Endothelial cell of umbilical vein (primary cell): ENCODE data around the gene KSR1. TPM values are rescaled to one million over a fixed set of nuclear protein-coding genes. Genes with fewer than 3 reads are reported as not detected.

Source experiments
- BruUV-seq: library from RNA; stranded (reverse); fragments of 400-500 nt; replicated peaks from 2 replicates; lab custom pipeline; 2021; lab: Mats Ljungman, UMichigan
- CTCF ChIA-PET: fragments of 300-600, 350-600 bp; sonication (Branson Sonifier 250); formaldehyde crosslinking; loops from one replicate; lab custom pipeline; 2021; ENCODE audit warnings: antibody characterized with exemption, inconsistent platforms; lab: Charles Lee
- POLR2A ChIA-PET: fragments of 300-600, 350-600 bp; sonication (Branson Sonifier 250); formaldehyde crosslinking; loops from one replicate; lab custom pipeline; 2021; ENCODE audit warnings: antibody characterized with exemption, inconsistent platforms; lab: Charles Lee
- DNase-seq: peaks from one replicate; pipeline ENCODE4 v3.0.0-alpha.2; 2011; ENCODE audit warnings: low read depth, low spot score
- FAIRE-seq: peaks from 2 replicates; lab custom pipeline; 2011; peaks lifted over from hg19 to GRCh38; lab: Jason Lieb, UNC
- H2AFZ ChIP-seq: 2 replicates; pipeline ENCODE4 v1.6.0; 2012; ENCODE audit warnings: low read depth, low read length, control low read depth, inconsistent platforms
- H3K27ac ChIP-seq: 2 replicates; pipeline ENCODE4 v1.5.1; 2011; ENCODE audit warnings: low read depth, mild to moderate bottlenecking, control low read depth, low read length, moderate library complexity; ENCODE audit not compliant: insufficient read depth
- H3K27me3 ChIP-seq, 2 experiments: 2 replicates each; pipeline versions ENCODE4 v1.6.0 to v1.6.1; 2011; ENCODE audit warnings: low read length in 2 of 2, mixed read lengths in 1 of 2; ENCODE audit not compliant: control insufficient read depth in 2 of 2, insufficient read depth in 2 of 2
- H3K36me3 ChIP-seq, 2 experiments: 2 replicates in 1 of 2; 3 replicates in 1 of 2; pipeline ENCODE4 v1.5.1; 2011; ENCODE audit warnings: low read length in 2 of 2, mild to moderate bottlenecking in 1 of 2, moderate library complexity in 1 of 2; ENCODE audit not compliant: control insufficient read depth in 2 of 2, insufficient read depth in 2 of 2; ENCODE audit errors: extremely low read depth in 1 of 2
- H3K4me1 ChIP-seq: 3 replicates; pipeline ENCODE4 v1.5.1; 2011; ENCODE audit warnings: mild to moderate bottlenecking, low read length; ENCODE audit not compliant: control insufficient read depth, insufficient read depth; ENCODE audit errors: extremely low read depth
- H3K4me2 ChIP-seq: 2 replicates; pipeline ENCODE4 v1.6.1; 2011; ENCODE audit warnings: low read length, control low read depth, mixed read lengths; ENCODE audit not compliant: insufficient read depth
- H3K4me3 ChIP-seq, 3 experiments: fragments of 200-600 bp in 1 of 3; sonication (generic), shearing (Covaris generic) in 1 of 3; replicated peaks in 1 of 3; 2 replicates each; pipeline ENCODE4 v1.5.1; 2011 to 2016; ENCODE audit warnings: control low read depth in 3 of 3, low read length in 3 of 3, mild to moderate bottlenecking in 2 of 3, inconsistent platforms in 1 of 3, low read depth in 1 of 3, moderate library complexity in 1 of 3; ENCODE audit not compliant: insufficient read depth in 1 of 3
- H3K79me2 ChIP-seq: 2 replicates; pipeline ENCODE4 v1.6.0; 2012; ENCODE audit warnings: low read length, inconsistent platforms; ENCODE audit not compliant: control insufficient read depth, insufficient read depth
- H3K9ac ChIP-seq: replicated peaks from 2 replicates; pipeline ENCODE3; 2011; ENCODE audit warnings: low read length, control low read depth; ENCODE audit not compliant: insufficient read depth; ENCODE audit errors: extremely low read depth
- H3K9me1 ChIP-seq: replicated peaks from 3 replicates; pipeline ENCODE4 v1.6.0; 2011; ENCODE audit warnings: mild to moderate bottlenecking, low read length; ENCODE audit not compliant: control insufficient read depth, insufficient read depth; ENCODE audit errors: extremely low read depth
- H3K9me3 ChIP-seq: replicated peaks from 2 replicates; pipeline ENCODE4 v1.5.1; 2012; ENCODE audit warnings: low read length, inconsistent platforms; ENCODE audit not compliant: control insufficient read depth, insufficient read depth
- H4K20me1 ChIP-seq: replicated peaks from 2 replicates; pipeline ENCODE3; 2011; ENCODE audit warnings: mild to moderate bottlenecking, low read length; ENCODE audit not compliant: control insufficient read depth, insufficient read depth; ENCODE audit errors: extremely low read depth
- EZH2 ChIP-seq: IDR thresholded peaks from 2 replicates; pipeline ENCODE4 v1.6.1; 2012; ENCODE audit warnings: borderline replicate concordance, low read depth, mild to moderate bottlenecking, moderate library complexity, low read length, inconsistent platforms; ENCODE audit not compliant: severe bottlenecking
- FOS ChIP-seq: IDR thresholded peaks from 2 replicates; pipeline ENCODE4 v1.6.1; 2011; ENCODE audit warnings: mild to moderate bottlenecking, low read length, moderate library complexity, borderline replicate concordance; ENCODE audit not compliant: insufficient read depth
- GATA2 ChIP-seq: IDR thresholded peaks from 2 replicates; pipeline ENCODE4 v1.7.0; 2011; ENCODE audit warnings: low read depth, mild to moderate bottlenecking, moderate library complexity, mixed read lengths, low read length; ENCODE audit not compliant: insufficient read length, insufficient read depth
- JUN ChIP-seq: IDR thresholded peaks from 2 replicates; pipeline ENCODE4 v1.6.1; 2011; ENCODE audit warnings: borderline replicate concordance, low read depth; ENCODE audit not compliant: insufficient read length, insufficient read depth
- MYC ChIP-seq: IDR thresholded peaks from one replicate; pipeline ENCODE4 v1.6.1; 2011; ENCODE audit warnings: mild to moderate bottlenecking, low read depth, low read length
- POLR2A ChIP-seq: IDR thresholded peaks from 2 replicates; pipeline ENCODE4 v1.6.1; 2012; ENCODE audit warnings: low read depth, mild to moderate bottlenecking, control low read depth, low read length
- POLR2AphosphoS5 ChIP-seq: IDR thresholded peaks from 2 replicates; pipeline ENCODE4 v1.6.1; 2012; ENCODE audit warnings: low read depth, mild to moderate bottlenecking, control low read depth, low read length, moderate library complexity; ENCODE audit not compliant: insufficient read depth
- dilution Hi-C: fragments of 300-500 bp; cut with MboI; formaldehyde crosslinking; loops from one replicate; pipeline ENCODE4 v1.15.0; 2019; ENCODE audit warnings: low sequenced_read_pairs; ENCODE audit not compliant: extremely low pct_ligation_motif_present
- intact Hi-C: fragments of 100-400 bp; cut with micrococcal nuclease; formaldehyde crosslinking; loops from one replicate; pipeline ENCODE4 v1.10.0; 2022
- polyA plus RNA-seq, 4 experiments: library from polyadenylated mRNA; depleted of rRNA in 3 of 4; stranded (reverse) in 3 of 4; unstranded in 1 of 4; fragments of >200 nt; gene quantifications; 2 replicates each; pipeline versions ENCODE4 v1.2.1 to v1.2.3, GENCODE V29; 2011 to 2012; ENCODE audit warnings: missing spikeins in 1 of 4
- total RNA-seq: library from RNA; stranded (reverse); gene quantifications from 2 replicates; pipeline ENCODE4 v1.2.3, GENCODE V29; 2021
- TF ChIP-seq, protein P1 (sequence below): IDR thresholded peaks from 2 replicates; pipeline ENCODE4 v1.6.1; 2011; ENCODE audit not compliant: insufficient read depth, insufficient read length
- TF ChIP-seq, protein P2 (sequence below), 2 donors: IDR thresholded peaks; 1 replicate in 1 of 2; 2 replicates in 1 of 2; pipeline ENCODE4 v1.5.1; 2011; ENCODE audit warnings: low read length in 2 of 2, mild to moderate bottlenecking in 2 of 2, moderate library complexity in 2 of 2, control low read depth in 1 of 2, inconsistent platforms in 1 of 2, low read depth in 1 of 2; ENCODE audit not compliant: insufficient read depth in 1 of 2; ENCODE audit errors: extremely low read depth in 1 of 2

The KSR1 gene
- total and polyA plus RNA-seq, 2 donors (not counting 3 experiments of a cell fraction or from before 2014, with no cell fraction given) = 35.4 to 80.2 TPM

DNA sequence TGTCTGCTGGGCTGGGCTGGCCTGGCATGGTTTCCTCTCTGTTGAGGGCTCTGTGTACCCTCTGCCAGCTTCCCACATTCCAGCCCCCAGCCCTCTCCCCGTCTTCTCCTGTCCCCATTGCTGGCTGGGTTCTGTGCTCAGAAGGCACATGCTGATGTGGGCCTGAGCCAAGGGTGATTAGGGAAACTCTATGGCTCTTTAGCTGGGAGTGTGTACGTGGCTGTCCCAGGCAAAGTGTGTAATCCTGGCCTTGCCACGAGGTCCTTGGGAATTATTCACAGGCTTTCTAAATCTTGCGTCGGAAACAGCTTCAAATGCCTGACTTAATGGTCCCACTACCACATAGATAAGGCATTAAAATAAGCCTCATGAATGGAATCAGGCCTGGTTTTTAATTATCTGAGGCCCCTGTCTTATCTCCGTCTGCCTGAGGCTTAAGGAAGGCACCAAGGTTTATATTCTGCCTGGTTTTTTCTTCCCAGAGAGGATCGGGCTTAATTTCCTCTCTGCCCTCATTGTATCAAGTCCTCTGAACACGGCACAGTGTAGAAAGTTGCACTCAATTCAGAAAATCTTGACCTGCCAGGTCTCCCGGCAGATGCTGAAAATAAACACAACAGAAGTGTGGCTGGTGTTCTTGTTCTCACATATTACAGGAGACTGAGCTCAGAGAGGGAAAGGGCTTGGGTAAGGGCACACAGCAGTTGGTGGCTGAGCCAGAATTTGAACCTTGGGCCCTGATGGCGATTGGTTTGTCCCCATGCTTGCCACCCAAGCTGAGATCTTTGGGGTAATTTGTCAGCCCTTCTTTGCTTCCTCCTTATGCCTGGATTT lies 121.9 kb downstream of the KSR1 start:
- H3K27ac ChIP-seq = peak overlapping the region; percentile 16
- FAIRE-seq = peak; percentile 33

More for the DNA sequence above, 121.9 kb downstream of the KSR1 start:
- no peak overlapping the region for H3K4me2 ChIP-seq
- peaks cover 31% of the 10 kb centered on the region for H3K79me2 ChIP-seq
- no peak overlapping the region for H2AFZ ChIP-seq
- TF ChIP-seq, protein P1, sequence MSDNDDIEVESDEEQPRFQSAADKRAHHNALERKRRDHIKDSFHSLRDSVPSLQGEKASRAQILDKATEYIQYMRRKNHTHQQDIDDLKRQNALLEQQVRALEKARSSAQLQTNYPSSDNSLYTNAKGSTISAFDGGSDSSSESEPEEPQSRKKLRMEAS = no peak
- TF ChIP-seq POLR2AphosphoS5 = no peak
- TF ChIP-seq, protein P2, sequence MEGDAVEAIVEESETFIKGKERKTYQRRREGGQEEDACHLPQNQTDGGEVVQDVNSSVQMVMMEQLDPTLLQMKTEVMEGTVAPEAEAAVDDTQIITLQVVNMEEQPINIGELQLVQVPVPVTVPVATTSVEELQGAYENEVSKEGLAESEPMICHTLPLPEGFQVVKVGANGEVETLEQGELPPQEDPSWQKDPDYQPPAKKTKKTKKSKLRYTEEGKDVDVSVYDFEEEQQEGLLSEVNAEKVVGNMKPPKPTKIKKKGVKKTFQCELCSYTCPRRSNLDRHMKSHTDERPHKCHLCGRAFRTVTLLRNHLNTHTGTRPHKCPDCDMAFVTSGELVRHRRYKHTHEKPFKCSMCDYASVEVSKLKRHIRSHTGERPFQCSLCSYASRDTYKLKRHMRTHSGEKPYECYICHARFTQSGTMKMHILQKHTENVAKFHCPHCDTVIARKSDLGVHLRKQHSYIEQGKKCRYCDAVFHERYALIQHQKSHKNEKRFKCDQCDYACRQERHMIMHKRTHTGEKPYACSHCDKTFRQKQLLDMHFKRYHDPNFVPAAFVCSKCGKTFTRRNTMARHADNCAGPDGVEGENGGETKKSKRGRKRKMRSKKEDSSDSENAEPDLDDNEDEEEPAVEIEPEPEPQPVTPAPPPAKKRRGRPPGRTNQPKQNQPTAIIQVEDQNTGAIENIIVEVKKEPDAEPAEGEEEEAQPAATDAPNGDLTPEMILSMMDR (IDR thresholded peaks at IDR 0.05; ENCODE audit: extremely low read depth in 1 of 2, insufficient read depth in 1 of 2, low read depth in 1 of 2, low read length in 2 of 2) = no peak
- TF ChIP-seq MYC = no peak
- no peak for TF ChIP-seq FOS
- TF ChIP-seq EZH2 = no peak
- no peak for TF ChIP-seq JUN
- TF ChIP-seq POLR2A = no peak
- TF ChIP-seq GATA2 = no peak
- no peaks in the 10 kb centered on the region for H3K9me1 ChIP-seq
- intact Hi-C loops = no loop called here
- no peaks in the 10 kb centered on the region for H3K9me3 ChIP-seq
- DNase-seq = no peak
- dilution Hi-C loops = no loop called here
- no peak overlapping the region for H3K4me3 ChIP-seq
- POLR2A ChIA-PET = interaction anchor here (1.3 kb wide), 1 partner anchor 18 kb away, joined by 4 read pairs; no protein-coding TSS in a partner anchor
- H3K36me3 ChIP-seq = peaks cover 0 to 7% of the 10 kb centered on the region in 2 experiments
- CTCF ChIA-PET = interaction anchor here (0.8 to 3.4 kb wide), 10 partner anchors 11 to 341 kb away, joined by 3 to 18 read pairs (median 3); partner anchors contain the start of gene KSR1
- BruUV-seq = no TSS peak
- H4K20me1 ChIP-seq = no peaks in the 10 kb centered on the region
- H3K4me1 ChIP-seq = peaks cover 17% of the 10 kb centered on the region
- no peak overlapping the region for H3K9ac ChIP-seq
- H3K27me3 ChIP-seq = no peaks in the 10 kb centered on the region
